Measurements from ENCODE around the gene BIRC3.

The BIRC3 gene

DNA sequence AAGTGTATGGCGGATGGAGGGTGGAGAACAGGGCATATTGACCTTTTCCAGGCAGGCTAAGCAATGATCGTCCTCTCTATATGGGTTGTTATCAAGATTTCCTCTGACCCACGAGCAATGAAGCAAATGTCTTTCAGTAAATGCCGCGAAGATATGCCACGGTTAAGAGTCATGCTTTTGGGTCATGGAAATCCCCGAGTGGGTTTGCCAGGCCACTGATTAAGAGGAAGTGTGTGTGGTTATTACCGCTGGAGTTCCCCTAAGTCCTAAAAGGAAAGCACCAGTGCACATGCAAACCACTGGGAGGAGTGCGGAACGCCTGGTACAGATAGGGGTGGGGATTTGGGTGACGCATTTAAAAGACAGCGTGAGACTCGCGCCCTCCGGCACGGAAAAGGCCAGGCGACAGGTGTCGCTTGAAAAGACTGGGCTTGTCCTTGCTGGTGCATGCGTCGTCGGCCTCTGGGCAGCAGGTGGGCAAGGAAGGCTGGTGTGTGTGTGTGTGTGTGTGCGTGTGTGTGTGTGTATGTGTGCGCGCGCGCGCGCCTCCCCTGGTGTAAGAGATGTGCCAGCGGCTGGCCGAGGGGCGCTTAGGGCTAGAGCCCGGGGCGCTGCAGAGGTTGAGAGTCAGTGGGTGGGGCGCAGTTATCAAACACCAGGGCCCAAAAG, at the start of gene BIRC3:
TSS of gene BIRC3 (plus strand) at position 386 of the 669 bp plus-strand sequence. CDS start 7,026 bp downstream, outside the sequence.
- DNase-seq (ENCODE audit: low read depth in 2 of 3, low spot score in 1 of 3): peak; percentile 83 to 92 (median 88)

GRCh38 chr11:102267609-102268008, 49.7 kb upstream of the BIRC3 start:
- no peak for DNase-seq (ENCODE audit: low read depth in 2 of 3, low spot score in 1 of 3)

GRCh38 chr11:102268083-102268984, 49.0 kb upstream of the BIRC3 start:
- peak; percentile 67 to 71 (median 68) for DNase-seq (ENCODE audit: low read depth in 2 of 3, low spot score in 1 of 3)

DNA sequence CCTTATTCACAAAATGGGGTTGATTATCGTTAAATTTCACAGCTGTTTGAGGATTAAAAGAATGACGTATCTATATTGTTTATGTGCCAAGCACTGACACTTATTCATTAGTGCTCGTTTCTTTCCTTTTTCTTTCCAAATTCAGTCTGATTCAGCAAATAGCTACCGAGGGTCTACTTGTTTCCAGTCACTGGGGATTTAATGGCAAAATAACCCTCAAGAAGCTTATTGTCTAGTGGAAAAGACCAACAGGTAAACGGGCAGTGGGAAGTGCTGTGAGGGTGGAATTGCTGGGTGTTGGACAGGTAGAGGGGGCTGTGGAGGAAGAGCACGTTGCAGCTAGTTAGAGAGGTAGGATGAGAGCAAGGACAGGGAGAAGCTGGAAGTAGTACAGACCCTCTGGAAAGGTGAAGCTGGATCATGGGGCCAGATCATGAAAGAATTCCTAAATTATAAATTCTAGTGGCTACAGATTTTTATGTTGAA, 48.3 kb upstream of the BIRC3 start:
- DNase-seq (ENCODE audit: low read depth in 2 of 3, low spot score in 1 of 3): no peak

DNA sequence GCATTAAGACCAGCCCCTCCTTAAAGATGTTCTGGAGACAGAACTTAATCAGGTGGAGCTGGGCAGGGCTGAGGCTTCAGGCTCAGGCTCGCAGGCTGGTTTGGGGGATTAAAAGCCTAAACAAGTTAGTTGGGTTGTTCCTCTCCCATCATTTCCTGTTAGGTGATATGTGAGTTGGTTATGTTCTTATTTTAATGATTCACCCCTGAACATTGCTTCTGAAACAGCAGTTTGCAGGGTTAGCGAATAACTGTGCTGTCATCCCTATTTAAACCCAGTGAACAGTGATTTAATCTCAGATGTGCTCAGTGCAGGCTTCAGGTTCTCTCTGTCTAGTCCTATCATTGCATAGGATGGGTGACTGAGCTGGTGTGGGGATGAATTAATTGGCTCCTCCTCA, 47.4 kb upstream of the BIRC3 start:
- no peak for DNase-seq (ENCODE audit: low read depth in 2 of 3, low spot score in 1 of 3)

DNA sequence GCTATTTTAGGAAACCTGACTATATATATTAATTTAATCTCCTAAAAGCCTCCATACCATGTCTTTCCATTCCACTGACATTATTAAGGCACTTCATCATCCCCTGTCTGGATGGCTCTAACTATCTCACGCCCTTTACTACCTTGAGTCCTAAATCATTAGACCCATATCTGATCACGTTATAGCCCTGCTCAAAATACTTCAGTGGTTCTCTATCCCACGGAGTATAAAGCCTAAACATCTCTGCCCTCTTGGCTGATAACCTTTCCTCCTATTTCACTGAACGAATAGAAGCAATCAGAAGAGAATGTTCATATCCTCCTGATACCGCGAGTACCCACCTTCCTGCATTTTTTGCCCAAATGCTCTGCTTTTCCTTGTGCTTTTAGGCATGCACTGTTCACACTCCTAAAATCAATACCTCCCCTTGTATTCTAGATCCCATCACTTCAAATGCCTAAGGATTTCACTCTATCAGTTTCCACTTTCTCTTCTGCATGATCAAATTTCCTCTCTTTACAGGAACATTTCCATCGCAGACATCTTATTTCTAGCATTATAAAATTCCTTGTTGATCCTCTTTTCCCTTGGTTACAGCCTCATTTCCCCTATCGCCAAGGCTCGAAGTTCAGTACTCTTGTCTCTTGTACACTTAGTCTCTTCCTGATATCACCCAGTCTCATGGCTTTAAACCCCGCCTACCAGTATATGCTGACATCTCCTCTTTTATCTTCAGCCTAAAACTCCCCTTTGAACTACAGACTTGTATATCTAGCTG, 45.0 kb upstream of the BIRC3 start:
- DNase-seq (ENCODE audit: low read depth in 2 of 3, low spot score in 1 of 3): no peak

DNA sequence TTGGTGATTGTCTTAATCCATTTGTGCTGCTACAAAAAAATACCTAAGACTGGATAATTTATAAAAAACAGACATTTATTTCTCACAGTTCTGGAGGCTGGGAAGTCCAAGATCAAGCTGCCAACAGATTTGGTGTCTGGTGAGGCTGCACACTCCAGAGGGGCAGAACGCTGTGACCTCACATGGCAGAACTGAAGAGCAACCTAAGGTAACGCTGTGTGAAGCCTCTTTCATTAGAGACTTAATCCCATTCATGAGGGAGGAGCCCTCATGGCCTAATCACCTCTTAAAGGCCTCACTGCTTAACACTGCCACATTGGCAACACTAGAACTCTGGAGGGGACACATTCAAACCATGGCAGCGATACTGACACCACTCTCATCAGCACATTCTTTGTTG, 42.7 kb upstream of the BIRC3 start:
- DNase-seq (ENCODE audit: low read depth in 2 of 3, low spot score in 1 of 3): no peak

- no peak for DNase-seq (ENCODE audit: low read depth in 2 of 3, low spot score in 1 of 3)
These were observed 40.9 kb upstream of the BIRC3 start for GRCh38 chr11:102276362-102276761.

GRCh38 chr11:102276783-102277182, 40.5 kb upstream of the BIRC3 start:
- no peak for DNase-seq (ENCODE audit: low read depth in 2 of 3, low spot score in 1 of 3)

DNA sequence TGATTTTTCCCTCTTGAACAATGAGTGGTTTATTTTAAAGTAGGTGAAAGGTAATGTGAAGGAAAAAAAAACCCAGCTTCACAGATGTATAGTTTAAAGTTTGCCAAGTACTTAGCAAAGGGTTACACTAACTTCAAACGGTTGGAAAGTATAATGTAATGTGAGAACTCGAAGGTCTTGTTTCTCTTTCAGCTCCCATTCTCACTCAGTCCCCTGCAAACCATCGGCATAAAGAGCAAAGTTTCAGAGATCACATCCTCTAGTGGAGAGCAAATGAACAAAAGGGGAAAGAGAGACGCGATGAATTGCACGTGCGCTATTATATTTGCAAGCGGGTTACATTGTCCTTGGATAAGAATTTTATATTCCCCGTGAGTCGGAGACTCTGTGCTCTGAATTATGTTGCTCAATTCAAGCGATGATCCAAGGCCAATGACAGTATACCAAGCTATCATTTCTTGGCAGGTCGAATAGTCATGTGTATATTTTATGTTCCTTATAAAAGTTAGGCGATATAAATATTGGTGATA, 37.6 kb upstream of the BIRC3 start:
- no peak for DNase-seq (ENCODE audit: low read depth in 2 of 3, low spot score in 1 of 3)

GRCh38 chr11:102280245-102280833, 36.9 kb upstream of the BIRC3 start:
- no peak for DNase-seq (ENCODE audit: low read depth in 2 of 3, low spot score in 1 of 3)

DNA sequence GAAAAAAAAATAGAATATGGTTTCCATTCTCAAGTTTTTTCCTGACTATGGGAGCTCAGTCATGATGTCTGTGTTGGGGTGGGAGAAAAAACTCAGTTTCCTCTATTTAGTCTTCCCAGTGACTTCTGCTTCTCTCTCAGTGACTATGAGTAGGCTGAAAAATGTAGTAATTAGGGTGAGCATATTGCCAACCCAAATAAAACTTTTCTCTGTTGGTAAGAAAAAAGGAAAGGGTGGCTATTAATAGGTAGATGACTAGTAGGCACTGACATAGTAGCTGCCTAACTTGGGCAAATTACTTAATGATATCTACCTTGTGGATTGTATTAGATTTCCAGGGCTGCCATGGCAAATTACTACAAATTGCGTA, 34.2 kb upstream of the BIRC3 start:
- DNase-seq (ENCODE audit: low read depth in 2 of 3, low spot score in 1 of 3): no peak

GRCh38 chr11:102284008-102284407, 33.3 kb upstream of the BIRC3 start:
- no peak for DNase-seq (ENCODE audit: low read depth in 2 of 3, low spot score in 1 of 3)

- no peak for DNase-seq (ENCODE audit: low read depth in 2 of 3, low spot score in 1 of 3)
These were observed 31.0 kb upstream of the BIRC3 start for GRCh38 chr11:102286292-102286691.

GRCh38 chr11:102287964-102288724, 29.1 kb upstream of the BIRC3 start:
- DNase-seq (ENCODE audit: low read depth in 2 of 3, low spot score in 1 of 3): peak in 1 of 3 donors; percentile 45

- DNase-seq (ENCODE audit: low read depth in 2 of 3, low spot score in 1 of 3): no peak
These were observed 28.6 kb upstream of the BIRC3 start for GRCh38 chr11:102288725-102289083.

- DNase-seq (ENCODE audit: low read depth in 2 of 3, low spot score in 1 of 3): no peak
These were observed 27.7 kb upstream of the BIRC3 start for GRCh38 chr11:102289592-102289991.

DNA sequence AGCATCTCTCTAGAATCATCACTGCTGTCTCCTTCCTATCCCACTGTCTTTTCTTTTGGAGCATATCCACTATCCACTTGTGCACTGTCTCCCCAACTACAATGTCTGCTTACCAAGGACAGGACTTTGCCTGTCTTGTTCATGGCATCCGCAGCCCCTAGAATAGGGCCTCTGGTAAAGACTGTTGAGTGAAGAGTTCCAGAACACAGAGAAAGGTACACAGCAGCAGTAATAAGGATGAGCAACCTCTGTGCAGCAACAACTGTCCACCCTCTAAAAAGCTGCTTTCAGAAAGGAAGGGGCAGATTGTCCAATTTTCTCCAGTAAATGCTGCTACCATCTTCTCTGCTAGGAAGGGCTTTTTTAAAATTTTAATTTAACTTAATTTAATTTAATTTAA, 25.5 kb upstream of the BIRC3 start:
- DNase-seq (ENCODE audit: low read depth in 2 of 3, low spot score in 1 of 3): no peak

GRCh38 chr11:102292933-102293332, 24.4 kb upstream of the BIRC3 start:
- DNase-seq (ENCODE audit: low read depth in 2 of 3, low spot score in 1 of 3): no peak
